CD4-positive, CD25-positive, alpha-beta regulatory T cell (primary cell): ENCODE results near the gene NAPSA. TPM values are rescaled to one million over a fixed set of nuclear protein-coding genes. Genes with fewer than 3 reads are reported as not detected.
A peak's percentile ranks its signal among the peaks of the same experiment; 100 is the strongest.

Experiments
- ATAC-seq, 2 donors: fragments of 150-1000 bp; cut with Tn5 transposase; one replicate each; pipeline ENCODE4 v1.10.0; 2021; ENCODE audit warnings: low read depth in 2 of 2, moderate number of reproducible peaks in 2 of 2, moderate library complexity in 1 of 2
- DNase-seq, 3 donors: peaks; one replicate each; pipeline versions ENCODE4 v3.0.0 to v3.0.0-alpha.2; 2012 to 2022; ENCODE audit warnings: mixed read lengths in 1 of 3
- H3K27ac ChIP-seq: one replicate; pipeline ENCODE4 v1.7.0; 2013; ENCODE audit warnings: mild to moderate bottlenecking, low read length; ENCODE audit not compliant: insufficient read depth, poor library complexity, severe bottlenecking
- H3K27me3 ChIP-seq: one replicate; pipeline ENCODE4 v1.7.0; 2013; ENCODE audit warnings: low read length; ENCODE audit not compliant: control insufficient read depth, insufficient read depth
- H3K36me3 ChIP-seq: one replicate; pipeline ENCODE4 v1.7.0; 2013; ENCODE audit warnings: mild to moderate bottlenecking, low read length, moderate library complexity; ENCODE audit not compliant: control insufficient read depth, insufficient read depth
- H3K4me1 ChIP-seq: 2 replicates; pipeline ENCODE4 v1.7.0; 2013; ENCODE audit warnings: mild to moderate bottlenecking, low read length; ENCODE audit not compliant: insufficient read depth, control insufficient read depth, poor library complexity, severe bottlenecking
- H3K4me3 ChIP-seq: one replicate; pipeline ENCODE4 v1.7.0; 2013; ENCODE audit warnings: low read depth, mild to moderate bottlenecking, low read length, moderate library complexity
- H3K9me3 ChIP-seq, 2 experiments: 1 replicate in 1 of 2; 2 replicates in 1 of 2; pipeline ENCODE4 v1.7.0; 2013; ENCODE audit warnings: low read length in 2 of 2, mild to moderate bottlenecking in 1 of 2, moderate library complexity in 1 of 2; ENCODE audit not compliant: control insufficient read depth in 2 of 2
- H3K27ac Mint-ChIP-seq, 3 donors: one replicate each; pipeline ENCODE4 v1.8.0; 2020 to 2022; ENCODE audit warnings: mild to moderate bottlenecking in 3 of 3, mixed read lengths in 3 of 3, moderate library complexity in 2 of 3
- H3K27me3 Mint-ChIP-seq: one replicate; pipeline ENCODE4 v1.8.0; 2022; ENCODE audit warnings: mild to moderate bottlenecking, mixed read lengths
- H3K36me3 Mint-ChIP-seq: one replicate; pipeline ENCODE4 v1.8.0; 2020; ENCODE audit warnings: mixed read lengths
- H3K4me1 Mint-ChIP-seq, 4 donors: one replicate each; pipeline ENCODE4 v1.8.0; 2020 to 2022; ENCODE audit warnings: mixed read lengths in 4 of 4, mild to moderate bottlenecking in 1 of 4
- H3K4me3 Mint-ChIP-seq, 4 donors: one replicate each; pipeline ENCODE4 v1.8.0; 2020 to 2022; ENCODE audit warnings: mild to moderate bottlenecking in 4 of 4, mixed read lengths in 4 of 4, moderate library complexity in 3 of 4
- H3K9me3 Mint-ChIP-seq, 7 donors: one replicate each; pipeline ENCODE4 v1.8.0; 2020 to 2022; ENCODE audit warnings: mixed read lengths in 7 of 7, mild to moderate bottlenecking in 3 of 7, moderate library complexity in 2 of 7
- polyA plus RNA-seq, 4 donors: library from polyadenylated mRNA; unstranded; fragments of 300-500 nt; fragmentation: Illumina TruSeq; gene quantifications; one replicate each; pipeline ENCODE4 v1.2.3, GENCODE V29; 2021
- total RNA-seq: library from RNA; stranded (reverse); gene quantifications from one replicate; pipeline ENCODE4 v1.2.3, GENCODE V29; 2022

The NAPSA gene
- total RNA-seq, result 0.67 TPM
- polyA plus RNA-seq, result 1 to 10 TPM; 1.2 to 2.2 (median 1.5) TPM

- Mint-ChIP-seq H3K36me3 (no peaks in the 10 kb centered on the region), H3K27ac (peak within 1 kb of the TSS; percentile 67 to 69 (median 69)), H3K9me3 (no peaks in the 10 kb centered on the region), H3K4me1 (peaks cover 0 to 57% (median 28%) of the 10 kb centered on the region in 4 donors), H3K4me3 (peak within 1 kb of the TSS; percentile 61 to 79 (median 70)), H3K27me3 (no peaks in the 10 kb centered on the region)
- ATAC-seq (no peak), DNase-seq (peak in 1 of 3 donors; percentile 34)
- Histone ChIP-seq H3K27me3 (no peaks in the 10 kb centered on the region), H3K9me3 (no peaks in the 10 kb centered on the region), H3K4me1 (peaks cover 29% of the 10 kb centered on the region), H3K4me3 (no peak within 1 kb of the TSS), H3K36me3 (no peaks in the 10 kb centered on the region), H3K27ac (peak within 1 kb of the TSS; percentile 5)
These were observed at the start of gene NAPSA for GRCh38 chr19:50365434-50366306. NAPSA (minus strand) TSS chr19:50365639; CDS start chr19:50365621, 18 bp downstream.

GRCh38 chr19:50413531-50413930 lies 48.1 kb upstream of the NAPSA start:
- Mint-ChIP-seq H3K27me3 (no peaks in the 10 kb centered on the region), H3K27ac (no peak overlapping the region), H3K9me3 (no peaks in the 10 kb centered on the region), H3K4me1 (no peaks in the 10 kb centered on the region), H3K4me3 (no peak overlapping the region), H3K36me3 (no peaks in the 10 kb centered on the region)
- no peaks in the 10 kb centered on the region for H3K36me3 ChIP-seq
- peaks cover 5% of the 10 kb centered on the region for H3K4me1 ChIP-seq
- H3K9me3 ChIP-seq, result no peaks in the 10 kb centered on the region
- DNase-seq, result no peak
- ATAC-seq, result no peak
- H3K27ac ChIP-seq, result no peak overlapping the region
- no peak overlapping the region for H3K4me3 ChIP-seq
- no peaks in the 10 kb centered on the region for H3K27me3 ChIP-seq

- H3K4me3 ChIP-seq, result no peak overlapping the region
- peaks cover 5% of the 10 kb centered on the region for H3K4me1 ChIP-seq
- H3K4me1 Mint-ChIP-seq, result no peaks in the 10 kb centered on the region
- H3K9me3 Mint-ChIP-seq, result no peaks in the 10 kb centered on the region
- no peaks in the 10 kb centered on the region for H3K9me3 ChIP-seq
- H3K27ac Mint-ChIP-seq, result no peak overlapping the region
- H3K36me3 Mint-ChIP-seq, result no peaks in the 10 kb centered on the region
- H3K4me3 Mint-ChIP-seq, result no peak overlapping the region
- H3K36me3 ChIP-seq, result no peaks in the 10 kb centered on the region
- no peak for ATAC-seq
- H3K27ac ChIP-seq, result no peak overlapping the region
- no peaks in the 10 kb centered on the region for H3K27me3 Mint-ChIP-seq
- no peak for DNase-seq
- no peaks in the 10 kb centered on the region for H3K27me3 ChIP-seq
These were observed 47.7 kb upstream of the NAPSA start for GRCh38 chr19:50413096-50413495.

- Histone ChIP-seq H3K27me3 (no peaks in the 10 kb centered on the region), H3K36me3 (no peaks in the 10 kb centered on the region), H3K4me3 (no peak overlapping the region), H3K9me3 (no peaks in the 10 kb centered on the region), H3K27ac (no peak overlapping the region), H3K4me1 (peaks cover 5% of the 10 kb centered on the region)
- no peak overlapping the region for H3K27ac Mint-ChIP-seq
- DNase-seq (no peak), ATAC-seq (no peak)
- no peaks in the 10 kb centered on the region for H3K4me1 Mint-ChIP-seq
- no peaks in the 10 kb centered on the region for H3K36me3 Mint-ChIP-seq
- H3K9me3 Mint-ChIP-seq, result no peaks in the 10 kb centered on the region
- no peaks in the 10 kb centered on the region for H3K27me3 Mint-ChIP-seq
- H3K4me3 Mint-ChIP-seq, result no peak overlapping the region
These were observed 47.0 kb upstream of the NAPSA start for GRCh38 chr19:50412419-50412818.

GRCh38 chr19:50410109-50410508 lies 44.7 kb upstream of the NAPSA start:
- H3K36me3 Mint-ChIP-seq, result peaks cover 4% of the 10 kb centered on the region
- H3K36me3 ChIP-seq, result no peaks in the 10 kb centered on the region
- H3K9me3 ChIP-seq, result no peaks in the 10 kb centered on the region
- DNase-seq (no peak), ATAC-seq (no peak)
- no peaks in the 10 kb centered on the region for H3K27me3 ChIP-seq
- no peaks in the 10 kb centered on the region for H3K9me3 Mint-ChIP-seq
- no peak overlapping the region for H3K27ac Mint-ChIP-seq
- H3K27me3 Mint-ChIP-seq, result no peaks in the 10 kb centered on the region
- no peak overlapping the region for H3K27ac ChIP-seq
- no peak overlapping the region for H3K4me3 ChIP-seq
- peaks cover 5% of the 10 kb centered on the region for H3K4me1 ChIP-seq
- peaks cover 0 to 2% (median 0%) of the 10 kb centered on the region in 4 donors for H3K4me1 Mint-ChIP-seq
- no peak overlapping the region for H3K4me3 Mint-ChIP-seq

GRCh38 chr19:50409347-50409746 lies 43.9 kb upstream of the NAPSA start:
- Mint-ChIP-seq H3K27me3 (no peaks in the 10 kb centered on the region), H3K4me3 (no peak overlapping the region), H3K36me3 (peaks cover 4% of the 10 kb centered on the region), H3K4me1 (peaks cover 0 to 2% (median 0%) of the 10 kb centered on the region in 4 donors), H3K9me3 (no peaks in the 10 kb centered on the region), H3K27ac (no peak overlapping the region)
- H3K9me3 ChIP-seq, result no peaks in the 10 kb centered on the region
- H3K36me3 ChIP-seq, result no peaks in the 10 kb centered on the region
- H3K4me3 ChIP-seq, result no peak overlapping the region
- H3K27me3 ChIP-seq, result no peaks in the 10 kb centered on the region
- H3K4me1 ChIP-seq, result no peaks in the 10 kb centered on the region
- no peak for DNase-seq
- ATAC-seq, result no peak
- no peak overlapping the region for H3K27ac ChIP-seq

- no peaks in the 10 kb centered on the region for H3K27me3 Mint-ChIP-seq
- H3K36me3 Mint-ChIP-seq, result peaks cover 12% of the 10 kb centered on the region
- H3K4me1 ChIP-seq, result no peaks in the 10 kb centered on the region
- H3K4me3 Mint-ChIP-seq, result no peak overlapping the region
- DNase-seq, result no peak
- H3K36me3 ChIP-seq, result peaks cover 4% of the 10 kb centered on the region
- no peaks in the 10 kb centered on the region for H3K9me3 Mint-ChIP-seq
- H3K4me3 ChIP-seq, result no peak overlapping the region
- peak overlapping the region in 1 of 3 donors; percentile 91 for H3K27ac Mint-ChIP-seq
- no peak overlapping the region for H3K27ac ChIP-seq
- no peaks in the 10 kb centered on the region for H3K9me3 ChIP-seq
- H3K4me1 Mint-ChIP-seq, result peaks cover 0 to 2% (median 0%) of the 10 kb centered on the region in 4 donors
- ATAC-seq, result no peak
- no peaks in the 10 kb centered on the region for H3K27me3 ChIP-seq
These were observed 41.4 kb upstream of the NAPSA start for GRCh38 chr19:50406829-50407228.
